GM12891 (cell line): ENCODE measurements around the gene TMEM204.

Source experiments
- PAX5 ChIP-seq: IDR thresholded peaks from 2 replicates; pipeline ENCODE4 v1.6.1; 2011; ENCODE audit warnings: low read length, moderate library complexity, mild to moderate bottlenecking; ENCODE audit not compliant: insufficient read depth, severe bottlenecking
- POLR2A ChIP-seq: IDR thresholded peaks from 2 replicates; pipeline ENCODE4 v1.6.1; 2011; ENCODE audit warnings: low read depth, low read length, control low read depth
- POLR2AphosphoS5 ChIP-seq: IDR thresholded peaks from 2 replicates; pipeline ENCODE4 v1.6.1; 2011; ENCODE audit warnings: low read depth, low read length, control low read depth
- SPI1 ChIP-seq: IDR thresholded peaks from 2 replicates; pipeline ENCODE4 v1.6.1; 2011; ENCODE audit warnings: low read depth, low read length, control low read depth
- TAF1 ChIP-seq: IDR thresholded peaks from 2 replicates; pipeline ENCODE4 v1.6.1; 2011; ENCODE audit warnings: low read depth, low read length, control low read depth

DNA sequence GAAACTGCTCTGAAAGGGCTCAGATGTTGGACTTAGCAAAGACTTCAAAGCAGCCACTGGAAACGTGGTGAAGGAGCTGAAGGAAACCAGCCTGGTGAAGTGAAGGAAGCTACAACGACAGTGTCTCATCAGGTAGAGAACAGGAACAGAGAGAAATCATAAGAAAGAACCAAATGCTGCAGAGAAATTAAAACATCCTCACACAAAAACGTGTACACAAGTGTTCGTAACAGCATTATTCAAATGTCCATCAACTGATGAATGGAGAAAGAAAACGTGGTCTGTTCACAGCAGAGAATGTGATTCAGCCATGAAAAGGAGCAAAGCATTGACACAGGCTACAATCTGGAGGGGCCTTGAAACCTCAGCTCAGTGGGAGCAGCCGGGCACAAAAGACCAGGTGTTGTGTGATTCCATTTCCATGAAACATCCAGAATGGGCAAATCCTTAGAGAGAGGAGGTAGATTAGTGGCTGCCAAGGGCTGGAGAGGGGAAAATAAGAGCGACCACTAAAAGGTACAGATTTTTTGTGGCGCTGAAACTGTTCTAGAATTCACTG lies 51.5 kb downstream of the TMEM204 start:
- TF ChIP-seq POLR2A (no peak), POLR2AphosphoS5 (no peak), PAX5 (no peak), TAF1 (no peak), SPI1 (no peak)
